SHP77 (cell line): Measurements from ENCODE around the gene CMYA5.

Experiments
- DNase-seq, 2 experiments: peaks; one replicate each; lab custom pipeline; 2025; lab: John Stamatoyannopoulos, UW

CMYA5 gene

GRCh38 chr5:79834754-79835714, 145.4 kb downstream of the CMYA5 start:
- no peak for DNase-seq

- DNase-seq = no peak
These were observed 148.3 kb downstream of the CMYA5 start for GRCh38 chr5:79837761-79838551.

GRCh38 chr5:79840084-79840990, 150.7 kb downstream of the CMYA5 start:
- no peak for DNase-seq

GRCh38 chr5:79841172-79841571, 151.5 kb downstream of the CMYA5 start:
- no peak for DNase-seq

GRCh38 chr5:79842006-79842881, 152.6 kb downstream of the CMYA5 start:
- DNase-seq = no peak

- DNase-seq = no peak
These were observed 153.4 kb downstream of the CMYA5 start for GRCh38 chr5:79842991-79843390.

- DNase-seq = no peak
These were observed 154.1 kb downstream of the CMYA5 start for GRCh38 chr5:79843450-79844388.

- no peak for DNase-seq
These were observed 154.9 kb downstream of the CMYA5 start for GRCh38 chr5:79844571-79844970.

GRCh38 chr5:79845448-79846197, 156.0 kb downstream of the CMYA5 start:
- DNase-seq = no peak

GRCh38 chr5:79846198-79846521, 156.5 kb downstream of the CMYA5 start:
- no peak for DNase-seq

- no peak for DNase-seq
These were observed 157.9 kb downstream of the CMYA5 start for GRCh38 chr5:79847561-79847960.

- DNase-seq = no peak
These were observed 159.4 kb downstream of the CMYA5 start for GRCh38 chr5:79849061-79849460.
